IMR-90 (cell line): ENCODE results near the gene RNF6. TPM values are rescaled to one million over a fixed set of nuclear protein-coding genes. Genes with fewer than 3 reads are reported as not detected.

Source experiments
- ATAC-seq: fragments of 200-7000 bp; cut with Tn5 transposase; 2 replicates; pipeline ENCODE4 v1.9.1; 2020; ENCODE audit warnings: low read depth, mild to moderate bottlenecking, moderate library complexity
- BruUV-seq: library from RNA; stranded (reverse); fragments of 400-500 nt; replicated peaks from 2 replicates; lab custom pipeline; 2021; lab: Mats Ljungman, UMichigan
- CTCF ChIA-PET: fragments of 300-600 bp; formaldehyde crosslinking; extraction: SDS; loops from one replicate; lab custom pipeline; 2021; ENCODE audit warnings: antibody characterized with exemption; lab: Yijun Ruan, JAX
- POLR2A ChIA-PET: fragments of 300-600 bp; sonication (Branson Sonifier 250); formaldehyde crosslinking; loops from one replicate; lab custom pipeline; 2022; ENCODE audit warnings: antibody characterized with exemption; ENCODE audit not compliant: unreplicated experiment; lab: Charles Lee
- DNase-seq: peaks from one replicate; pipeline ENCODE4 v3.0.0; 2013
- H2AFZ ChIP-seq: replicated peaks from 2 replicates; pipeline ENCODE3; 2013; ENCODE audit warnings: low read length, mild to moderate bottlenecking; ENCODE audit not compliant: poor library complexity
- H2AK5ac ChIP-seq: 2 replicates; pipeline ENCODE4 v1.6.1; 2013; ENCODE audit warnings: low read depth, low read length, inconsistent platforms
- H2AK9ac ChIP-seq: replicated peaks from 2 replicates; pipeline ENCODE3; 2013; ENCODE audit warnings: mild to moderate bottlenecking, low read depth, low read length, moderate library complexity; ENCODE audit not compliant: poor library complexity
- H2BK120ac ChIP-seq: 2 replicates; pipeline ENCODE4 v1.6.1; 2013; ENCODE audit warnings: low read depth, low read length, inconsistent platforms
- H2BK15ac ChIP-seq: 3 replicates; pipeline ENCODE4 v1.6.1; 2013; ENCODE audit warnings: low read depth, low read length, inconsistent platforms
- H2BK20ac ChIP-seq: 2 replicates; pipeline ENCODE4 v1.6.1; 2013; ENCODE audit warnings: low read depth, mild to moderate bottlenecking, inconsistent platforms, low read length, moderate library complexity
- H2BK5ac ChIP-seq: 2 replicates; pipeline ENCODE4 v1.6.1; 2013; ENCODE audit warnings: mild to moderate bottlenecking, low read depth, low read length, inconsistent platforms; ENCODE audit not compliant: poor library complexity, severe bottlenecking
- H3K14ac ChIP-seq: replicated peaks from 2 replicates; pipeline ENCODE4 v1.6.1; 2013; ENCODE audit warnings: low read depth, low read length, inconsistent platforms
- H3K18ac ChIP-seq: 2 replicates; pipeline ENCODE4 v1.6.1; 2013; ENCODE audit warnings: low read depth, low read length, control low read depth
- H3K23ac ChIP-seq: 2 replicates; pipeline ENCODE4 v1.6.1; 2013; ENCODE audit warnings: low read depth, low read length, inconsistent platforms
- H3K27ac ChIP-seq: 2 replicates; pipeline ENCODE4 v1.5.1; 2013; ENCODE audit warnings: mild to moderate bottlenecking, control low read depth, low read length; ENCODE audit not compliant: insufficient read depth
- H3K27me3 ChIP-seq: 2 replicates; pipeline ENCODE4 v1.6.1; 2013; ENCODE audit warnings: low read length; ENCODE audit not compliant: control insufficient read depth, insufficient read depth
- H3K36me3 ChIP-seq: 2 replicates; pipeline ENCODE4 v1.6.1; 2013; ENCODE audit warnings: low read length, mixed read lengths; ENCODE audit not compliant: control insufficient read depth, insufficient read depth
- H3K4ac ChIP-seq: 2 replicates; pipeline ENCODE4 v1.6.1; 2013; ENCODE audit warnings: low read depth, low read length, inconsistent platforms
- H3K4me1 ChIP-seq: 2 replicates; pipeline ENCODE4 v1.6.1; 2013; ENCODE audit warnings: low read length, mixed read lengths; ENCODE audit not compliant: control insufficient read depth, insufficient read depth
- H3K4me2 ChIP-seq: 2 replicates; pipeline ENCODE4 v1.6.1; 2013; ENCODE audit warnings: low read depth, mild to moderate bottlenecking, control low read depth, low read length, moderate library complexity
- H3K4me3 ChIP-seq: 2 replicates; pipeline ENCODE4 v1.5.1; 2013; ENCODE audit warnings: low read depth, mild to moderate bottlenecking, control low read depth, low read length, moderate library complexity; ENCODE audit not compliant: insufficient read depth
- H3K56ac ChIP-seq: 2 replicates; pipeline ENCODE4 v1.6.1; 2013; ENCODE audit warnings: low read length, inconsistent platforms; ENCODE audit not compliant: insufficient read depth; ENCODE audit errors: extremely low read depth
- H3K79me1 ChIP-seq, 2 experiments: 2 replicates each; pipeline ENCODE4 v1.6.1; 2013; ENCODE audit warnings: low read length in 2 of 2, inconsistent platforms in 1 of 2, low read depth in 1 of 2
- H3K9ac ChIP-seq: 2 replicates; pipeline ENCODE4 v1.6.1; 2013; ENCODE audit warnings: low read depth, low read length, control low read depth
- H3K9me1 ChIP-seq: 2 replicates; pipeline ENCODE4 v1.6.1; 2013; ENCODE audit warnings: low read length, inconsistent platforms; ENCODE audit not compliant: insufficient read depth
- H3K9me3 ChIP-seq: 2 replicates; pipeline ENCODE4 v1.6.1; 2013; ENCODE audit warnings: low read length; ENCODE audit not compliant: control insufficient read depth, insufficient read depth
- H4K20me1 ChIP-seq: 2 replicates; pipeline ENCODE4 v1.6.1; 2013; ENCODE audit warnings: low read length, inconsistent platforms; ENCODE audit not compliant: insufficient read depth
- H4K5ac ChIP-seq: 2 replicates; pipeline ENCODE4 v1.6.1; 2013; ENCODE audit warnings: mild to moderate bottlenecking, low read depth, low read length, control low read depth
- H4K8ac ChIP-seq, 2 experiments: 2 replicates each; pipeline ENCODE4 v1.6.1; 2013; ENCODE audit warnings: low read depth in 2 of 2, low read length in 2 of 2, control low read depth in 1 of 2, inconsistent platforms in 1 of 2
- H4K91ac ChIP-seq: 2 replicates; pipeline ENCODE4 v1.6.1; 2013; ENCODE audit warnings: low read depth, low read length, inconsistent platforms; ENCODE audit not compliant: insufficient read depth
- BHLHE40 ChIP-seq: fragments of 150-350 bp; IDR thresholded peaks from 2 replicates; pipeline ENCODE4 v1.6.1; 2016; ENCODE audit warnings: mild to moderate bottlenecking, low read depth, low read length
- CEBPB ChIP-seq: IDR thresholded peaks from 2 replicates; pipeline ENCODE4 v1.6.1; 2012; ENCODE audit warnings: low read depth, low read length, improper control_type of control experiment
- CHD1 ChIP-seq: IDR thresholded peaks from 2 replicates; pipeline ENCODE4 v1.6.1; 2012; ENCODE audit warnings: low read depth, low read length, improper control_type of control experiment
- FOS ChIP-seq: fragments of 150-350 bp; IDR thresholded peaks from 2 replicates; pipeline ENCODE4 v1.6.1; 2016; ENCODE audit warnings: low read depth, low read length
- MAFK ChIP-seq: IDR thresholded peaks from 2 replicates; pipeline ENCODE4 v1.6.1; 2012; ENCODE audit warnings: low read depth, low read length, improper control_type of control experiment
- MAZ ChIP-seq: IDR thresholded peaks from 2 replicates; pipeline ENCODE4 v1.6.1; 2012; ENCODE audit warnings: low read depth, mild to moderate bottlenecking, low read length, improper control_type of control experiment, moderate library complexity, borderline replicate concordance
- MXI1 ChIP-seq: IDR thresholded peaks from 2 replicates; pipeline ENCODE4 v1.6.1; 2012; ENCODE audit warnings: low read depth, mild to moderate bottlenecking, low read length, moderate library complexity, borderline replicate concordance
- NFE2L2 ChIP-seq: fragments of 150-350 bp; IDR thresholded peaks from 2 replicates; pipeline ENCODE4 v1.6.1; 2016; ENCODE audit warnings: low read depth, mild to moderate bottlenecking, low read length
- POLR2A ChIP-seq: IDR thresholded peaks from 2 replicates; pipeline ENCODE4 v1.6.1; 2012; ENCODE audit warnings: mild to moderate bottlenecking, low read depth, low read length
- RAD21 ChIP-seq: IDR thresholded peaks from 2 replicates; pipeline ENCODE4 v1.6.1; 2012; ENCODE audit warnings: low read length, improper control_type of control experiment
- RCOR1 ChIP-seq: IDR thresholded peaks from 2 replicates; pipeline ENCODE4 v1.6.1; 2012; ENCODE audit warnings: mild to moderate bottlenecking, low read length, improper control_type of control experiment; ENCODE audit not compliant: insufficient replicate concordance
- SMC3 ChIP-seq: fragments of 150-350 bp; IDR thresholded peaks from 2 replicates; pipeline ENCODE4 v1.6.1; 2016; ENCODE audit warnings: low read depth, mild to moderate bottlenecking, antibody characterized with exemption, low read length, moderate library complexity
- WGBS, 2 experiments: methylation state at CpG; one replicate each; pipeline versions ENCODE4 v1.1.5 to v1.1.7; 2013; ENCODE audit warnings: missing lambda C conversion rate in 2 of 2; ENCODE audit not compliant: insufficient read length in 1 of 2; ENCODE audit errors: extremely low coverage in 2 of 2; 5-methylcytosine and 5-hydroxymethylcytosine counted together
- dilution Hi-C: fragments of 300-500 bp; cut with HindIII; formaldehyde crosslinking; loops from one replicate; pipeline ENCODE4 v1.14.3; 2018; ENCODE audit warnings: low sequenced_read_pairs; ENCODE audit not compliant: unreplicated experiment
- in situ Hi-C: fragments of 300-500 bp; cut with MboI; formaldehyde crosslinking; loops from 3 replicates; pipeline ENCODE4 v1.14.3; 2019; ENCODE audit warnings: low sequenced_read_pairs, inconsistent platforms, mixed read lengths
- intact Hi-C: fragments of 100-400 bp; cut with micrococcal nuclease; formaldehyde crosslinking; loops from 2 replicates; pipeline ENCODE4 v1.10.0; 2022
- polyA plus RNA-seq, 3 experiments: library from polyadenylated mRNA; depleted of rRNA; stranded (reverse); fragments of >200 nt; gene quantifications; 2 replicates each; pipeline ENCODE4 v1.2.3, GENCODE V29; 2012; ENCODE audit warnings: low replicate concordance in 1 of 3
- total RNA-seq: library from RNA; depleted of rRNA; stranded (reverse); fragments of >200 nt; gene quantifications from 2 replicates; pipeline ENCODE4 v1.2.3, GENCODE V29; 2012
- TF ChIP-seq, protein P1 (sequence below): fragments of 150-350 bp; IDR thresholded peaks from 2 replicates; pipeline ENCODE4 v1.6.1; 2017; ENCODE audit warnings: mild to moderate bottlenecking, antibody characterized with exemption, low read length, low read depth
- TF ChIP-seq, protein P2 (sequence below): fragments of 150-350 bp; IDR thresholded peaks from 2 replicates; pipeline ENCODE4 v1.6.1; 2016; ENCODE audit warnings: low read depth, mild to moderate bottlenecking, low read length, moderate library complexity, borderline replicate concordance
- TF ChIP-seq, protein P3 (sequence below): conservative IDR thresholded peaks from 2 replicates; pipeline ENCODE4 v1.5.1; 2012; ENCODE audit warnings: mild to moderate bottlenecking, low read depth, low read length, improper control_type of control experiment

Gene RNF6
- total and polyA plus RNA-seq, 2 of the 4 experiments (the other 2 are of a cell fraction) = 22.9 to 33.3 TPM

- Histone ChIP-seq H3K14ac (no peak overlapping the region; the same call in none of the 2 replicates), H2BK5ac (peak overlapping the region; percentile 18), H4K8ac (no peak overlapping the region), H3K4me1 (no peaks in the 10 kb centered on the region), H2BK20ac (no peak overlapping the region), H2BK120ac (no peak overlapping the region), H2AK5ac (no peak overlapping the region), H3K9me1 (peaks cover 5% of the 10 kb centered on the region; the same call in 1 of the 2 replicates), H3K79me1 (peaks cover 3 to 18% of the 10 kb centered on the region in 2 experiments; a peak in 3 of 4 replicates), H3K36me3 (no peaks in the 10 kb centered on the region), H4K20me1 (peaks cover 19% of the 10 kb centered on the region), H2AFZ (peak overlapping the region; percentile 99), H3K18ac (no peak overlapping the region), H3K4me3 (peak overlapping the region; percentile 82), H3K4ac (0 out of 2 replicates have a peak overlapping the region, but pooled peaks have one; percentile 31), H3K27me3 (no peaks in the 10 kb centered on the region), H3K23ac (peak overlapping the region; percentile 82), H4K5ac (no peak overlapping the region), H3K4me2 (peak overlapping the region; percentile 99), H4K91ac (no peak overlapping the region; the same call in 1 of the 2 replicates), H3K9ac (peak overlapping the region; percentile 91), H2AK9ac (peak overlapping the region; percentile 12), H3K27ac (peak overlapping the region; percentile 68), H2BK15ac (no peak overlapping the region), H3K9me3 (no peaks in the 10 kb centered on the region), H3K56ac (0 out of 2 replicates have a peak overlapping the region, but pooled peaks have one; percentile 5)
- DNase-seq (peak; percentile 31), ATAC-seq (peak; percentile 34)
- in situ Hi-C loops = no loop called here
- dilution Hi-C loops = no loop called here
- ChIA-PET CTCF (interaction anchor here (0.6 to 1.4 kb wide), 2 partner anchors 19 to 58 kb away, joined by 4 to 5 read pairs; no protein-coding TSS in a partner anchor), POLR2A (interaction anchor here (0.6 kb wide), 1 partner anchor 56 kb away, joined by 8 read pairs; no protein-coding TSS in a partner anchor)
- intact Hi-C loops = loop anchor here (1.0 to 10.0 kb wide), 3 partner anchors 113 to 444 kb away; no protein-coding TSS in a partner anchor
- WGBS, 2 experiments = 0% methylated on average over 7 of the region's 35 CpGs; no CpG with 5 or more reads in 1 of the 2 experiments
- no peak for TF ChIP-seq MAZ
- no peak for TF ChIP-seq NFE2L2
- TF ChIP-seq POLR2A = no peak
- TF ChIP-seq, protein P1, sequence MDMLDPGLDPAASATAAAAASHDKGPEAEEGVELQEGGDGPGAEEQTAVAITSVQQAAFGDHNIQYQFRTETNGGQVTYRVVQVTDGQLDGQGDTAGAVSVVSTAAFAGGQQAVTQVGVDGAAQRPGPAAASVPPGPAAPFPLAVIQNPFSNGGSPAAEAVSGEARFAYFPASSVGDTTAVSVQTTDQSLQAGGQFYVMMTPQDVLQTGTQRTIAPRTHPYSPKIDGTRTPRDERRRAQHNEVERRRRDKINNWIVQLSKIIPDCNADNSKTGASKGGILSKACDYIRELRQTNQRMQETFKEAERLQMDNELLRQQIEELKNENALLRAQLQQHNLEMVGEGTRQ = no peak
- TF ChIP-seq CHD1 = no peak
- TF ChIP-seq, protein P2, sequence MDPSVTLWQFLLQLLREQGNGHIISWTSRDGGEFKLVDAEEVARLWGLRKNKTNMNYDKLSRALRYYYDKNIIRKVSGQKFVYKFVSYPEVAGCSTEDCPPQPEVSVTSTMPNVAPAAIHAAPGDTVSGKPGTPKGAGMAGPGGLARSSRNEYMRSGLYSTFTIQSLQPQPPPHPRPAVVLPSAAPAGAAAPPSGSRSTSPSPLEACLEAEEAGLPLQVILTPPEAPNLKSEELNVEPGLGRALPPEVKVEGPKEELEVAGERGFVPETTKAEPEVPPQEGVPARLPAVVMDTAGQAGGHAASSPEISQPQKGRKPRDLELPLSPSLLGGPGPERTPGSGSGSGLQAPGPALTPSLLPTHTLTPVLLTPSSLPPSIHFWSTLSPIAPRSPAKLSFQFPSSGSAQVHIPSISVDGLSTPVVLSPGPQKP = no peak
- TF ChIP-seq FOS = no peak
- no peak for TF ChIP-seq MAFK
- peak; percentile 9; the same call in 1 of the 2 replicates for TF ChIP-seq RAD21
- TF ChIP-seq MXI1 = no peak
- no peak for TF ChIP-seq BHLHE40
- TF ChIP-seq RCOR1 = no peak
- TF ChIP-seq SMC3 = no peak
- TF ChIP-seq, protein P3, sequence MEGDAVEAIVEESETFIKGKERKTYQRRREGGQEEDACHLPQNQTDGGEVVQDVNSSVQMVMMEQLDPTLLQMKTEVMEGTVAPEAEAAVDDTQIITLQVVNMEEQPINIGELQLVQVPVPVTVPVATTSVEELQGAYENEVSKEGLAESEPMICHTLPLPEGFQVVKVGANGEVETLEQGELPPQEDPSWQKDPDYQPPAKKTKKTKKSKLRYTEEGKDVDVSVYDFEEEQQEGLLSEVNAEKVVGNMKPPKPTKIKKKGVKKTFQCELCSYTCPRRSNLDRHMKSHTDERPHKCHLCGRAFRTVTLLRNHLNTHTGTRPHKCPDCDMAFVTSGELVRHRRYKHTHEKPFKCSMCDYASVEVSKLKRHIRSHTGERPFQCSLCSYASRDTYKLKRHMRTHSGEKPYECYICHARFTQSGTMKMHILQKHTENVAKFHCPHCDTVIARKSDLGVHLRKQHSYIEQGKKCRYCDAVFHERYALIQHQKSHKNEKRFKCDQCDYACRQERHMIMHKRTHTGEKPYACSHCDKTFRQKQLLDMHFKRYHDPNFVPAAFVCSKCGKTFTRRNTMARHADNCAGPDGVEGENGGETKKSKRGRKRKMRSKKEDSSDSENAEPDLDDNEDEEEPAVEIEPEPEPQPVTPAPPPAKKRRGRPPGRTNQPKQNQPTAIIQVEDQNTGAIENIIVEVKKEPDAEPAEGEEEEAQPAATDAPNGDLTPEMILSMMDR = 0 out of 2 replicates have a peak, but pooled peaks have one; percentile 6
- TF ChIP-seq CEBPB = no peak
- BruUV-seq = no TSS peak
Measured at GRCh38 chr13:26254583-26255111, 32.5 kb upstream of the RNF6 start.
